Measurements from ENCODE around the gene CPNE6. TPM values are rescaled to one million over a fixed set of nuclear protein-coding genes. Genes with fewer than 3 reads are reported as not detected.

Gene CPNE6
- polyA plus RNA-seq, 1 of the 3 experiments (the other 2 are of a cell fraction), result not detected

DNA sequence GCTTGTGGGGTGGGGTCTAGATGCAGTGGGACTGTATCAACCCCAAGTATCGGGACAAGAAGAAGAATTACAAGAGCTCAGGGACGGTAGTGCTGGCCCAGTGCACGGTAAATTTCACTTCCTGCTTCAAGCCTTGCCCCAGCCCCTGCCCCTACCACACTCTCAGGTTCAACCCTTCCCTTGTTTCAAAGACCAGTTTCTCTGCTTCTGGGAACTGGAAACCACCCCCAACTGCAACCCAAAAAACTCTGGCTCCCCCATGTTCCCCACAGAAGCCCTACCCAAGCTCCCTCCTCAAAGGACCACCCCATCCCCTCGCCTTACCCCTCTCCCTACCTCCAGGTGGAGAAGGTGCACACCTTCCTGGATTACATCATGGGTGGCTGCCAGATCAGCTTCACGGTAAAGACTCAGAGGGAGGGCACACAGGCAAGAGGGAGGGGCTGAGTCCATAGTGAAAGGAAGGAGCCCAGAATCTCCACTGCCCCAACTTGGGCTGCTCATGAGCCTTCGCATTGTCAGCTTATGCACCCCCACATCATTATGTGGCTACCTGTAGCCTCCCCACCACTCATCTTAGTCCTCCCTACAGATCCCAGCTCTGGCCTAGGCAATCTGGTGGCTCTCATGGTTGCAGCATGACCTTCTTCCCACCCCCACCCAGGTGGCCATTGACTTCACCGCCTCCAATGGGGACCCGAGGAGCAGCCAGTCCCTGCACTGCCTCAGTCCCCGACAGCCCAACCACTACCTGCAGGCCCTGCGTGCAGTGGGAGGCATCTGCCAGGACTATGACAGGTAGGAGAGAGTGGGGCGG lies 4.3 kb downstream of the CPNE6 start:
- TF ChIP-seq RXRA (IDR thresholded peaks at IDR 0.05; ENCODE audit: borderline replicate concordance, low read depth) (no peak), MXI1 (IDR thresholded peaks at IDR 0.05; ENCODE audit: low read depth, low read length) (no peak), SIN3A (IDR thresholded peaks at IDR 0.05; ENCODE audit: borderline replicate concordance, low read depth, low read length) (no peak), FOXJ3 (CRISPR knock-in tag; IDR thresholded peaks at IDR 0.05) (no peak), YY1 (IDR thresholded peaks at IDR 0.05; ENCODE audit: low read depth) (no peak), FOXM1 (IDR thresholded peaks at IDR 0.05; ENCODE audit: low read depth) (no peak), RAD21 (IDR thresholded peaks at IDR 0.05; ENCODE audit: low read length) (no peak), JUND (IDR thresholded peaks at IDR 0.05) (no peak), GABPA (IDR thresholded peaks at IDR 0.05; ENCODE audit: low read depth) (no peak)
- TF ChIP-seq, protein P1, sequence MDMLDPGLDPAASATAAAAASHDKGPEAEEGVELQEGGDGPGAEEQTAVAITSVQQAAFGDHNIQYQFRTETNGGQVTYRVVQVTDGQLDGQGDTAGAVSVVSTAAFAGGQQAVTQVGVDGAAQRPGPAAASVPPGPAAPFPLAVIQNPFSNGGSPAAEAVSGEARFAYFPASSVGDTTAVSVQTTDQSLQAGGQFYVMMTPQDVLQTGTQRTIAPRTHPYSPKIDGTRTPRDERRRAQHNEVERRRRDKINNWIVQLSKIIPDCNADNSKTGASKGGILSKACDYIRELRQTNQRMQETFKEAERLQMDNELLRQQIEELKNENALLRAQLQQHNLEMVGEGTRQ (IDR thresholded peaks at IDR 0.05; ENCODE audit: borderline replicate concordance, low read depth, low read length), result no peak
- TF ChIP-seq, protein P2, sequence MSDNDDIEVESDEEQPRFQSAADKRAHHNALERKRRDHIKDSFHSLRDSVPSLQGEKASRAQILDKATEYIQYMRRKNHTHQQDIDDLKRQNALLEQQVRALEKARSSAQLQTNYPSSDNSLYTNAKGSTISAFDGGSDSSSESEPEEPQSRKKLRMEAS (IDR thresholded peaks at IDR 0.05; ENCODE audit: low read depth), result no peak
- TF ChIP-seq, protein P3, sequence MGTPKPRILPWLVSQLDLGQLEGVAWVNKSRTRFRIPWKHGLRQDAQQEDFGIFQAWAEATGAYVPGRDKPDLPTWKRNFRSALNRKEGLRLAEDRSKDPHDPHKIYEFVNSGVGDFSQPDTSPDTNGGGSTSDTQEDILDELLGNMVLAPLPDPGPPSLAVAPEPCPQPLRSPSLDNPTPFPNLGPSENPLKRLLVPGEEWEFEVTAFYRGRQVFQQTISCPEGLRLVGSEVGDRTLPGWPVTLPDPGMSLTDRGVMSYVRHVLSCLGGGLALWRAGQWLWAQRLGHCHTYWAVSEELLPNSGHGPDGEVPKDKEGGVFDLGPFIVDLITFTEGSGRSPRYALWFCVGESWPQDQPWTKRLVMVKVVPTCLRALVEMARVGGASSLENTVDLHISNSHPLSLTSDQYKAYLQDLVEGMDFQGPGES (IDR thresholded peaks at IDR 0.05; ENCODE audit: low read depth, low read length), result no peak
- no peak overlapping the region for H2AFZ ChIP-seq (ENCODE audit: low read depth)
- H3K4me2 ChIP-seq, result no peak overlapping the region
- POLR2A ChIA-PET, result no interaction called here
- no peaks in the 10 kb centered on the region for H3F3A ChIP-seq (replicated peaks; ENCODE audit: insufficient read depth)
- H3K9me3 ChIP-seq, result no peaks in the 10 kb centered on the region
- no peak for DNase-seq
- no peak overlapping the region for H3K9ac ChIP-seq
- no peaks in the 10 kb centered on the region for H3K9me2 ChIP-seq
- no peak overlapping the region for H3K27ac ChIP-seq (ENCODE audit: low read depth in 2 of 2, low read length in 1 of 2)
- H3K79me2 ChIP-seq (ENCODE audit: insufficient read depth), result no peaks in the 10 kb centered on the region
- H4K20me1 ChIP-seq (ENCODE audit: insufficient read depth), result no peaks in the 10 kb centered on the region
- no peak overlapping the region for H3K4me3 ChIP-seq (ENCODE audit: low read depth in 2 of 2, low read length in 1 of 2)
- CTCF ChIA-PET, result interaction anchor here (1.2 to 42.8 kb wide), 3 partner anchors 9 to 24 kb away, joined by 4 to 1159 read pairs (median 284); partner anchors contain the start of gene PCK2
- H3K4me1 ChIP-seq (ENCODE audit: control insufficient read depth in 1 of 2, insufficient read depth in 2 of 2, low read depth in 1 of 2, low read length in 1 of 2), result peaks cover 0 to 21% of the 10 kb centered on the region in 2 experiments; a peak in 1 of 4 replicates
- no peaks in the 10 kb centered on the region; the same call in 1 of the 2 replicates for H3K27me3 ChIP-seq (ENCODE audit: insufficient read depth)
- no peaks in the 10 kb centered on the region for H3K36me3 ChIP-seq (replicated peaks in 1 of 2; ENCODE audit: control insufficient read depth in 1 of 2, insufficient read depth in 2 of 2, low read length in 1 of 2)
- 68% methylated on average over 10 of the region's 11 CpGs for WGBS (ENCODE audit: low lambda C conversion rate)

DNA sequence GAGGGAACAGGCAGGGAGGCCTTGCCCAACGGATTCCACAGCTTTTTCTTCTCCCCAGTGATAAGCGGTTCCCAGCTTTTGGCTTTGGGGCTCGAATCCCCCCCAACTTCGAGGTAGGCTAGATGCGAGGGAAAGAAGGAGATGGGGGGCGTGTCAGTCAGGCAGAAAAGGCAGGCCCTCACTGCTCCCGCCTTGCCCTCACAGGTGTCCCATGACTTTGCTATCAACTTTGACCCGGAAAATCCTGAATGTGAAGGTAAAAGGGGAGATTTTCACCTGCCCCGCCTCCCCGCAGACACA lies 4.9 kb downstream of the CPNE6 start:
- Histone ChIP-seq H4K20me1 (ENCODE audit: insufficient read depth) (no peaks in the 10 kb centered on the region), H3K9me3 (no peaks in the 10 kb centered on the region), H3K4me3 (ENCODE audit: low read depth in 2 of 2, low read length in 1 of 2) (no peak overlapping the region), H3K27ac (ENCODE audit: low read depth in 2 of 2, low read length in 1 of 2) (no peak overlapping the region), H3K79me2 (ENCODE audit: insufficient read depth) (no peaks in the 10 kb centered on the region), H3F3A (replicated peaks; ENCODE audit: insufficient read depth) (no peaks in the 10 kb centered on the region), H3K36me3 (replicated peaks in 1 of 2; ENCODE audit: control insufficient read depth in 1 of 2, insufficient read depth in 2 of 2, low read length in 1 of 2) (no peaks in the 10 kb centered on the region), H3K4me1 (ENCODE audit: control insufficient read depth in 1 of 2, insufficient read depth in 2 of 2, low read depth in 1 of 2, low read length in 1 of 2) (peaks cover 0 to 23% of the 10 kb centered on the region in 2 experiments; a peak in 1 of 4 replicates), H2AFZ (ENCODE audit: low read depth) (no peak overlapping the region), H3K9ac (no peak overlapping the region), H3K4me2 (no peak overlapping the region), H3K27me3 (ENCODE audit: insufficient read depth) (no peaks in the 10 kb centered on the region; the same call in 1 of the 2 replicates), H3K9me2 (no peaks in the 10 kb centered on the region)
- ChIA-PET CTCF (interaction anchor here (1.2 to 42.8 kb wide), 3 partner anchors 9 to 24 kb away, joined by 4 to 1159 read pairs (median 284); partner anchors contain the start of gene PCK2), POLR2A (no interaction called here)
- 70% methylated on average over 10 of the region's 10 CpGs for WGBS (ENCODE audit: low lambda C conversion rate)
- no peak for TF ChIP-seq ELF1 (IDR thresholded peaks at IDR 0.05)
- TF ChIP-seq JUND (IDR thresholded peaks at IDR 0.05), result no peak
- no peak for TF ChIP-seq FOXJ3 (CRISPR knock-in tag; IDR thresholded peaks at IDR 0.05)
- TF ChIP-seq, protein P4, sequence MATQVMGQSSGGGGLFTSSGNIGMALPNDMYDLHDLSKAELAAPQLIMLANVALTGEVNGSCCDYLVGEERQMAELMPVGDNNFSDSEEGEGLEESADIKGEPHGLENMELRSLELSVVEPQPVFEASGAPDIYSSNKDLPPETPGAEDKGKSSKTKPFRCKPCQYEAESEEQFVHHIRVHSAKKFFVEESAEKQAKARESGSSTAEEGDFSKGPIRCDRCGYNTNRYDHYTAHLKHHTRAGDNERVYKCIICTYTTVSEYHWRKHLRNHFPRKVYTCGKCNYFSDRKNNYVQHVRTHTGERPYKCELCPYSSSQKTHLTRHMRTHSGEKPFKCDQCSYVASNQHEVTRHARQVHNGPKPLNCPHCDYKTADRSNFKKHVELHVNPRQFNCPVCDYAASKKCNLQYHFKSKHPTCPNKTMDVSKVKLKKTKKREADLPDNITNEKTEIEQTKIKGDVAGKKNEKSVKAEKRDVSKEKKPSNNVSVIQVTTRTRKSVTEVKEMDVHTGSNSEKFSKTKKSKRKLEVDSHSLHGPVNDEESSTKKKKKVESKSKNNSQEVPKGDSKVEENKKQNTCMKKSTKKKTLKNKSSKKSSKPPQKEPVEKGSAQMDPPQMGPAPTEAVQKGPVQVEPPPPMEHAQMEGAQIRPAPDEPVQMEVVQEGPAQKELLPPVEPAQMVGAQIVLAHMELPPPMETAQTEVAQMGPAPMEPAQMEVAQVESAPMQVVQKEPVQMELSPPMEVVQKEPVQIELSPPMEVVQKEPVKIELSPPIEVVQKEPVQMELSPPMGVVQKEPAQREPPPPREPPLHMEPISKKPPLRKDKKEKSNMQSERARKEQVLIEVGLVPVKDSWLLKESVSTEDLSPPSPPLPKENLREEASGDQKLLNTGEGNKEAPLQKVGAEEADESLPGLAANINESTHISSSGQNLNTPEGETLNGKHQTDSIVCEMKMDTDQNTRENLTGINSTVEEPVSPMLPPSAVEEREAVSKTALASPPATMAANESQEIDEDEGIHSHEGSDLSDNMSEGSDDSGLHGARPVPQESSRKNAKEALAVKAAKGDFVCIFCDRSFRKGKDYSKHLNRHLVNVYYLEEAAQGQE (IDR thresholded peaks at IDR 0.05; ENCODE audit: low read depth, low read length), result no peak
- TF ChIP-seq, protein P1 (IDR thresholded peaks at IDR 0.05; ENCODE audit: borderline replicate concordance, low read depth, low read length), result no peak
- DNase-seq, result no peak

All from SK-N-SH (cell line).